WTC11 (cell line): ENCODE measurements around the gene GPATCH1. TPM values are rescaled to one million over a fixed set of nuclear protein-coding genes. Genes with fewer than 3 reads are reported as not detected.

Experiments used
- ATAC-seq: fragments of 200-7000 bp; cut with Tn5 transposase; 2 replicates; pipeline ENCODE4 v1.10.0; 2021; ENCODE audit warnings: mild to moderate bottlenecking, moderate library complexity
- CTCF ChIA-PET: fragments of 300-600 bp; sonication (Branson Sonifier 250); formaldehyde crosslinking; loops from one replicate; lab custom pipeline; 2021; ENCODE audit warnings: antibody characterized with exemption; lab: Charles Lee
- POLR2A ChIA-PET: fragments of 350-600 bp; sonication (Branson Sonifier 250); formaldehyde crosslinking; loops from one replicate; lab custom pipeline; 2021; ENCODE audit warnings: antibody characterized with exemption; lab: Charles Lee
- DNase-seq: peaks from one replicate; pipeline ENCODE4 v3.0.0; 2021; ENCODE audit warnings: low spot score
- H3K27ac Mint-ChIP-seq: 2 replicates; pipeline ENCODE4 v1.8.0; 2021; ENCODE audit warnings: mixed read lengths
- H3K27me3 Mint-ChIP-seq: 2 replicates; pipeline ENCODE4 v1.8.0; 2021; ENCODE audit warnings: low read depth, mild to moderate bottlenecking, moderate library complexity, mixed read lengths
- H3K36me3 Mint-ChIP-seq: 2 replicates; pipeline ENCODE4 v1.8.0; 2021; ENCODE audit warnings: mixed read lengths
- H3K4me1 Mint-ChIP-seq: 2 replicates; pipeline ENCODE4 v1.8.0; 2022; ENCODE audit warnings: mixed read lengths
- H3K4me3 Mint-ChIP-seq: 2 replicates; pipeline ENCODE4 v1.8.0; 2021; ENCODE audit warnings: mild to moderate bottlenecking, moderate library complexity, mixed read lengths
- H3K9me3 Mint-ChIP-seq: 2 replicates; pipeline ENCODE4 v1.8.0; 2021; ENCODE audit warnings: mixed read lengths
- ATF1 ChIP-seq: sonication (generic); formaldehyde crosslinking; IDR thresholded peaks from 2 replicates; pipeline ENCODE4 v1.8.1; 2023; ENCODE audit warnings: mild to moderate bottlenecking, moderate library complexity, missing genetic modification reagents
- CDX4 ChIP-seq: fragments of 250-450 bp; sonication (Bioruptor Pico); IDR thresholded peaks from 2 replicates; pipeline ENCODE4 v1.9.0; 2021; ENCODE audit warnings: moderate library complexity, mild to moderate bottlenecking, inconsistent platforms, borderline replicate concordance
- CREM ChIP-seq: sonication (generic); formaldehyde crosslinking; IDR thresholded peaks from 2 replicates; pipeline ENCODE4 v1.8.1; 2022; ENCODE audit warnings: mild to moderate bottlenecking, missing genetic modification reagents, moderate library complexity
- CTCF ChIP-seq: fragments of 200-600 bp; IDR thresholded peaks from 2 replicates; pipeline ENCODE4 v1.8.0; 2022; ENCODE audit warnings: antibody characterized with exemption
- EMX1 ChIP-seq: fragments of 250-450 bp; sonication (Bioruptor Pico); IDR thresholded peaks from 2 replicates; pipeline ENCODE4 v1.8.0; 2021; ENCODE audit warnings: mild to moderate bottlenecking
- ESRRA ChIP-seq: sonication (generic); formaldehyde crosslinking; IDR thresholded peaks from 2 replicates; pipeline ENCODE4 v1.8.1; 2022; ENCODE audit warnings: mild to moderate bottlenecking, missing genetic modification reagents, borderline replicate concordance
- FOXK1 ChIP-seq: sonication (generic); formaldehyde crosslinking; IDR thresholded peaks from 2 replicates; pipeline ENCODE4 v1.8.0; 2022; ENCODE audit warnings: mild to moderate bottlenecking, moderate library complexity, missing genetic modification reagents
- FOXP4 ChIP-seq: sonication (generic); formaldehyde crosslinking; IDR thresholded peaks from 2 replicates; pipeline ENCODE4 v1.8.0; 2022; ENCODE audit warnings: mild to moderate bottlenecking, missing genetic modification reagents
- IRF2 ChIP-seq: sonication (generic); formaldehyde crosslinking; IDR thresholded peaks from 2 replicates; pipeline ENCODE4 v1.8.0; 2022; ENCODE audit warnings: low read depth, missing genetic modification reagents, borderline replicate concordance
- MLX ChIP-seq: sonication (generic); formaldehyde crosslinking; IDR thresholded peaks from 2 replicates; pipeline ENCODE4 v1.8.1; 2023; ENCODE audit warnings: mild to moderate bottlenecking, missing genetic modification reagents, moderate library complexity
- MYBL2 ChIP-seq: sonication (generic); formaldehyde crosslinking; IDR thresholded peaks from 2 replicates; pipeline ENCODE4 v1.8.1; 2023; ENCODE audit warnings: mild to moderate bottlenecking, moderate library complexity, missing genetic modification reagents
- NR2C2 ChIP-seq: sonication (generic); formaldehyde crosslinking; IDR thresholded peaks from 2 replicates; pipeline ENCODE4 v1.8.0; 2022; ENCODE audit warnings: mild to moderate bottlenecking, missing genetic modification reagents
- NR3C1 ChIP-seq: sonication (generic); formaldehyde crosslinking; conservative IDR thresholded peaks from 2 replicates; pipeline ENCODE4 v1.8.1; 2023; ENCODE audit warnings: low read depth, mild to moderate bottlenecking, missing genetic modification reagents
- PRRX2 ChIP-seq: fragments of 250-450 bp; sonication (Bioruptor Pico); IDR thresholded peaks from 2 replicates; pipeline ENCODE4 v1.8.0; 2021; ENCODE audit warnings: mild to moderate bottlenecking
- TP53 ChIP-seq: sonication (generic); formaldehyde crosslinking; IDR thresholded peaks from 2 replicates; pipeline ENCODE4 v1.8.1; 2023; ENCODE audit warnings: mild to moderate bottlenecking, missing genetic modification reagents
- ZMAT4 ChIP-seq: fragments of 250-450 bp; sonication (Bioruptor Pico); IDR thresholded peaks from 2 replicates; pipeline ENCODE4 v1.9.0; 2021; ENCODE audit warnings: mild to moderate bottlenecking
- ZNF232 ChIP-seq: sonication (generic); formaldehyde crosslinking; IDR thresholded peaks from 2 replicates; pipeline ENCODE4 v1.8.0; 2022; ENCODE audit warnings: mild to moderate bottlenecking, missing genetic modification reagents
- ZNF423 ChIP-seq: fragments of 250-450 bp; sonication (Bioruptor Pico); IDR thresholded peaks from 2 replicates; pipeline ENCODE4 v2.1.2; 2022; ENCODE audit warnings: mild to moderate bottlenecking, moderate library complexity
- ZSCAN18 ChIP-seq: fragments of 250-450 bp; sonication (Bioruptor Pico); IDR thresholded peaks from 2 replicates; pipeline ENCODE4 v2.1.2; 2022; ENCODE audit warnings: mild to moderate bottlenecking, moderate library complexity
- total RNA-seq: library from RNA; stranded (reverse); gene quantifications from 3 replicates; pipeline ENCODE4 v1.2.3, GENCODE V29; 2021

Gene GPATCH1
- total RNA-seq, 1 experiment from 2014 or later = 10.7 TPM

DNA sequence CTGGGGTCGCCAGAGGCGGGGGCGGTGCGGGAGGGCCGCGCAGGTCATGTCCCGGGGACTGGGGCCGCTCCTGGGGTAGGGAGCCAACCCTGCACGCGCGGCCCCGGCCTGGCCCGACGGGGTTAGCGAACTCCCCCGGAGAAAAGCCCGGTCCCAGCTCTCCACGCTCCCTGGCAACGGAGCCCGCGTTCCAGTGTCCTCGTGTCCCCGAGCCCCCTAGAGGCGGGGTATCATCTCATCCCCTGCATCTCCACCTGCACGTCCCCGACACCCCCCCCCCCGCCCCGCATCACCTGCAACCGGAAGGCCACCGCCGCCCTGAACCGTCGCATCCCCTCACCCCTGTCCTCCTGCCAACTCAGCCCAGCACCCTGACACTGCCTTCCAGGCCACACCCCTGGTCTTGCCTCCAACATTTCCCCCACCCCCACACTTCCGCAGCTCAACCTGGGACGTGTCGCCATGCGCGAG lies 53.6 kb downstream of the GPATCH1 start:
- Mint-ChIP-seq H3K27me3 (no peaks in the 10 kb centered on the region; the same call in 1 of the 2 replicates), H3K9me3 (no peaks in the 10 kb centered on the region), H3K4me1 (peaks cover 18% of the 10 kb centered on the region), H3K27ac (no peak overlapping the region), H3K36me3 (peaks cover 9% of the 10 kb centered on the region), H3K4me3 (no peak overlapping the region)
- peak; percentile 62 for ATAC-seq
- CTCF ChIA-PET = interaction anchor here (0.6 to 4.8 kb wide), 20 partner anchors 9 to 412 kb away, joined by 3 to 30 read pairs (median 3); no protein-coding TSS in a partner anchor
- TF ChIP-seq MYBL2 (CRISPR knock-in tag) (0 out of 2 replicates have a peak, but pooled peaks have one; percentile 42), CTCF (peak; percentile 19; the same call in 1 of the 2 replicates), EMX1 (CRISPR knock-in tag) (no peak)
- POLR2A ChIA-PET = no interaction called here
- peak; percentile 65 for DNase-seq

DNA sequence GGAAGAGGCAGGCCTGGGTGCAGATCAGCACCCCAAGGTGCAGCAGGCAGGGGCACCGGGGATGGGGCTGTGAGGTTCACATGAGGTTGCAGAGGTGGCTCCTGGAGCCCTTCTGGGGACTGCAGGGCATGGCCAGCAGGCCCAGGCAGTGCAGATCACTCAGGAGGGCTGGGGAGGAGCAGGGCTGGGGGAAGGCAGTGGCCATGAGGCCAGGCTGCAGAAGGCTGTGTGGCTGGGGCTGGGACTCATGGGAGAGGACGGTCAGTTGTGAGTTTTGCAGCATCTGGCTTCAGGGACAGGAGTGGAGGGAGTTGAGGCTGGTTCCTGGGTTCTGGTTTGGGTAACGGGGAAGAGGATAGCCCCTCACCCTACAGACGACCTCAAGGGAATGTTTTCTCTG lies 58.2 kb downstream of the GPATCH1 start:
- POLR2A ChIA-PET = no interaction called here
- TF ChIP-seq ATF1 (CRISPR knock-in tag) = no peak
- no peak for TF ChIP-seq NR2C2 (CRISPR knock-in tag)
- no peak for TF ChIP-seq NR3C1 (CRISPR knock-in tag)
- no peak for TF ChIP-seq ZNF423 (CRISPR knock-in tag)
- no peak for TF ChIP-seq ESRRA (CRISPR knock-in tag)
- no peak for TF ChIP-seq ZMAT4 (CRISPR knock-in tag)
- TF ChIP-seq ZNF232 (CRISPR knock-in tag) = no peak
- no peak for TF ChIP-seq IRF2 (CRISPR knock-in tag)
- TF ChIP-seq TP53 = no peak
- no peak for TF ChIP-seq EMX1 (CRISPR knock-in tag)
- no peak for TF ChIP-seq CREM (CRISPR knock-in tag)
- no peak for TF ChIP-seq CDX4 (CRISPR knock-in tag)
- TF ChIP-seq ZSCAN18 (CRISPR knock-in tag) = no peak
- no peak for TF ChIP-seq FOXK1 (CRISPR knock-in tag)
- no peak for TF ChIP-seq MLX (CRISPR knock-in tag)
- TF ChIP-seq PRRX2 = no peak
- no peak for TF ChIP-seq FOXP4
- Mint-ChIP-seq H3K4me3 (no peak overlapping the region), H3K36me3 (no peaks in the 10 kb centered on the region), H3K27ac (no peak overlapping the region), H3K27me3 (no peaks in the 10 kb centered on the region; the same call in 1 of the 2 replicates), H3K9me3 (no peaks in the 10 kb centered on the region), H3K4me1 (peaks cover 11% of the 10 kb centered on the region)
- DNase-seq = no peak
- no peak for ATAC-seq
- CTCF ChIA-PET = interaction anchor here (3.9 kb wide), 1 partner anchor 45 kb away, joined by 17 read pairs; no protein-coding TSS in a partner anchor
